SIG-M5 (cell line): ENCODE results near the gene CIROP.

Source experiments
- DNase-seq: peaks from one replicate; lab custom pipeline; 2025; lab: John Stamatoyannopoulos, UW

The CIROP gene, protein sequence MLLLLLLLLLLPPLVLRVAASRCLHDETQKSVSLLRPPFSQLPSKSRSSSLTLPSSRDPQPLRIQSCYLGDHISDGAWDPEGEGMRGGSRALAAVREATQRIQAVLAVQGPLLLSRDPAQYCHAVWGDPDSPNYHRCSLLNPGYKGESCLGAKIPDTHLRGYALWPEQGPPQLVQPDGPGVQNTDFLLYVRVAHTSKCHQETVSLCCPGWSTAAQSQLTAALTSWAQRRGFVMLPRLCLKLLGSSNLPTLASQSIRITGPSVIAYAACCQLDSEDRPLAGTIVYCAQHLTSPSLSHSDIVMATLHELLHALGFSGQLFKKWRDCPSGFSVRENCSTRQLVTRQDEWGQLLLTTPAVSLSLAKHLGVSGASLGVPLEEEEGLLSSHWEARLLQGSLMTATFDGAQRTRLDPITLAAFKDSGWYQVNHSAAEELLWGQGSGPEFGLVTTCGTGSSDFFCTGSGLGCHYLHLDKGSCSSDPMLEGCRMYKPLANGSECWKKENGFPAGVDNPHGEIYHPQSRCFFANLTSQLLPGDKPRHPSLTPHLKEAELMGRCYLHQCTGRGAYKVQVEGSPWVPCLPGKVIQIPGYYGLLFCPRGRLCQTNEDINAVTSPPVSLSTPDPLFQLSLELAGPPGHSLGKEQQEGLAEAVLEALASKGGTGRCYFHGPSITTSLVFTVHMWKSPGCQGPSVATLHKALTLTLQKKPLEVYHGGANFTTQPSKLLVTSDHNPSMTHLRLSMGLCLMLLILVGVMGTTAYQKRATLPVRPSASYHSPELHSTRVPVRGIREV

DNA sequence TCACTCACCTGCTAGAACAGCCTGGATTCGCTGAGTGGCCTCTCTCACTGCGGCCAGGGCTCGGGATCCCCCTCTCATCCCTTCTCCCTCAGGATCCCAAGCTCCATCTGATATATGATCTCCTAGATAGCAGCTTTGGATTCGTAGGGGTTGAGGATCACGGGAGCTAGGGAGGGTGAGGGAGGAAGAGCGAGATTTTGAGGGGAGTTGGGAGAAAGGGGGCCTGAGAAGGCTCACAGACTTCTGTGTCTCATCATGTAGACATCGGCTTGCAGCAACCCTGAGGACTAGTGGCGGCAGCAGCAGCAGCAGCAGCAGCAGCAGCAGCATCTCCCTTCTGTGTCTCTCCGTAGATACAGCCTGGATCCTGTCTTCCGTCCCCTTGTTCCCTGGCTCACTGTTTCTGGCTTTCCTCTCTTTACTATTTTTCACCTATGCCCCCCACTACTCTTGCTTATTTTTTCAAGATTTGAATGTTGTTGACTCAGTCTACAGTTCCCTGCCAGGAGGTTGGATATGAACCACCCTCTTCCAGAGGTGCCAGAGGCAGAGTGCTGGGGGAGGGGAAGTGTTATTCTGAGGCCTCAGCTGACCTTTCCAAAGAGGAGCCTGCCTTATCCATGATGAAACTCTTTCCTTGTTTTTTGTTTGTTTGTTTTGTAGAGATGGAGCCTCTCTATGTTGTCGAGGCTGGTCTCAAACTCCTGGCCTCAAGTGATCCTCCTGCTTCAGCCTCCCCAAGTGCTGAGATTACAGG lies at the start of gene CIROP:
CIROP (minus strand) TSS at position 399 of the 757 bp plus-strand sequence; CDS start at position 330, 69 bp downstream.
- DNase-seq, result no peak

DNA sequence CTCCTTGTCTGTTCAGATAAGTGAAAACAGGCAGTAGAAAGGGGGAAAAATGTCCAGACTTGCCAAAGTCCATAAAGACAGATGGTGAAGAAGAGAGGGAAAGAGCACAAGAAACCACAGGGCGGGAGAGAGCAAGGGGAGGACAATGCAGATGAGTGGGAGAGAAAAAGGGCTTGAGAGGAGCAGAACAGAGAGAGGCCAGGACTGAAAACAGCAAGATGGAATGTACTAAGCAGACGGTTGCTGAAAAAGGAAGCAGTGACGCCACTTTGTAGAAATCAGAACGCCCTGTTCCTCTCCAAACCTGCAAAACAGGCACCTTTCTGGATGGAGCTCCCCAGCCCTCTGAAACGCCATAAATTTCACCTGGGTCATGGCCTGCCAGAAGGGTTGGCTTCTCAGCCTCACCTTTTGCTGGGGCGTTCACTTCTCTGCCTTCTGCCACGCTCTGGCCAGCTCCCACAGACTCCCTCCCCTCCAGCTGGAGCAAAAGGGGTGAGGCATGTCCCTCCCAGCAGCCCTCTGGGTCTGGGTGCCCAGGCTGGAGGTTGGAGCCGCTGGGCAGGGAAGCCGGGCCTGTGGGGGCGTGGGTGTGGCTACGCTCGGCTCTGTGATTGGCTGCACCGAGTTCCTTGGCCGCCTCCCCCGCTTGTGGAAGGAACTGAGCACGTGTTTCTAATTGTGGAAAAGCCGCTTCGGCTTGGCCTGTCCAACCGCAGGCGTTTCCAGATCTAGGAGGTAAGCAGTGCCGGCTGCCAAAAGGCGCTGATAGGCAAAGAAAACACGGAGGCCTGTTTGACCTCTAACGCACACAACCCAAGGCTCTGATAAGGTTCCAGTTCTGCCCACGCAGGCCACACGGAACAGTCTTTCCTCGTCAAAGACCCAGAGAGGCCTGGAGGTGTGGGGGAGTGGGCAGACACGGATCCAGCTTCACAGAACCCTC lies 49.3 kb upstream of the CIROP start:
- no peak for DNase-seq

DNA sequence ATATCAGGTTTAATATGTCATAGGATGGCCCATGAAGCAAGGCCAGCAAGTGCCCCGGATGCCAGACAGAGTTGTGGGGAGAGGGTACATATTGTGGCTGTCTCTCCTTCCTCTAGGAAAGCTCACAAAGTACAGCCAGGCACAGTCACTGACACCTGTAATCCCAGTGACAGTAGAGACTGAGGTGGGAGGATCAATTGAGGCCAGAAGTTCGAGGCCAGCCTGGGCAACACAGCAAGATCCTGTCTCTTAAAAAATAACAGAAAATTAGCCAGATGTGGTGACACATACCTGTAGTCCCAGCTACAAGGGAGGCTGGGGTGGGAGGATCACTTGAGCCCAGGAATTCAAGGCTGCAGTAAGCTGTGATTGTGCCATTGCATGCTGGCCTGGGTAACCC lies 46.6 kb upstream of the CIROP start:
- DNase-seq, result no peak

DNA sequence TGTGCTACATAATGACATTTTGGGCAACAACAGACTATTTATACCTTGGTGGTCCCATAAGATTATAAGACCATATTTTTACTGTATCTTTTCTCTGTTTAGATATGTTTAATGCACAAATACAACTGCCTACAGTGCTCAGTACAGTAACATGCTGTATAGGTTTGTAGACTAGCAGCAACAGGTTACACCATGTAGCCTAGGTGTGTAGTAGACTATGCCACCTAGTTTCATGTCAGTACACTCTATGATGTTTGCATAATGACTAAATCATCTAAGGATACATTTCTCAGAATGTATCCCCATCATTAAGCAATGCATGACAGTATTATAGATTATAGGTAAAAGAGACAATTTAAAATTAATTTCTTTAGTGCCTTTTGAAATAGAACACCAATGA lies 45.0 kb upstream of the CIROP start:
- no peak for DNase-seq

DNA sequence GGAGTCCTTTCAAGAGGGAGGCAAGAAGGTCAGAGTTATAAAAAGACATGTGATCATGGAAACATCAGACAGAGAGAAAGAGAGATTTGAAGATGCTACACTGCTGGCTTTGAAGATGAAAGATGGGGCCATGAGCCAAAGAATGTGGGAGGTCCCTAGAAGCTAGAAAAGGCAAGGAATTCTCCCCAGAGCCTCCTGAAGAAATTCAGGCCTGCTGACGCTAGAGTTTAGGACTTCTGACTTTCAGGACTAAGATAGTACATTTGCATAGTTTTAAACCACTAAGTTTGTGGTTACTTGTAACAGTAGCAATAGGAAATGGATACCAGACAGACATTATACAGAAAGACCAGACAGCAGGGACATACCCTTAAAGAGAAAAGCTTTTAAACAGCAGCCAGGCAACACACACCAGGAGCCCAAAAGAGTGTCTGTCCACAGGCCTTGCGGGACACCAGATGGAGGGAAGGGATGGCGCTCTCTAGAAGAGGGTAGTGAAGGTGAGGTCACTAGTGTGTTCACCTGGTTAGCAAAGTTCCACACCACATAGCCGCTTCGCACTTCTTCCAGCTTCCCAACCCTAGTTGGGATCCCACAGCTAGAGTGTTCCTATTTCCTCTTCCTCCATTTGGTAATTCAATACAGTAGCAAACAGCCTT lies 43.9 kb upstream of the CIROP start:
- no peak for DNase-seq

DNA sequence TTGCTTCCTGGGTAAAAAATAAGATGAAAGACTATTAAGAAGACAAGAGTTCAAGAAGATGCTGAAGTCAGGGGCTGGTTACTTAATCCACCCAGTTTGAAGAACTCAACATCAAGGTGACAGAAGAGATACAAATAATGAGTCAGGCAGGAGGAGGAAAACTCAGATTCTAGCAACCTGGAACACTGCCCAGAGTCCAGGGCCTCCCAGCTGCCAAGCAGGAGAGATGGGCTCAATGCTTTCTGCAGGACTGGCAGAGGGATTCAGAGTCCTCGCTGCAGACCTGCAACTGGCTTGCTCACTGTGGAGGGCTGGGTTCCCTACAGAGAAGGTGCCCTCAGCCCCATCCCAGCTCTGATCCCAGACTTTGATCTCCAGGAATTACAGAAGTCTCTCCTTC lies 42.9 kb upstream of the CIROP start:
- no peak for DNase-seq

DNA sequence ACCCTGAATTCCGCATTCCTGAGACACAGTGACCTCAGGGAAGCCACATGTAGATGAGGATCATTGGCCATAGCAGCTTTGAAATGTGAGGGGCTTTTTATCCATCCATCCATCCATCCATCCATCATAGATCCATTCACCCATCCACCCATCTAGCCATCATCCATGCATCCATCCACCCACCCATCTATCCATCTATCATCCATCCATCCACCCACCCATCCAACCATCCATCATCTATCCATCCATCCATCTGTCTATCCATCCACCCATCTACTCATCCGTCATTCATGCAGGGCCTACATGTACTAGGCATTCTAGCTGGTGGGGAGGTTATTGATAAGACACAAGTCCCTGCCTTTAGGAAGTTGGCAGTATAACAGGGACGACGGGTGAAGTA lies 42.2 kb upstream of the CIROP start:
- no peak for DNase-seq

DNA sequence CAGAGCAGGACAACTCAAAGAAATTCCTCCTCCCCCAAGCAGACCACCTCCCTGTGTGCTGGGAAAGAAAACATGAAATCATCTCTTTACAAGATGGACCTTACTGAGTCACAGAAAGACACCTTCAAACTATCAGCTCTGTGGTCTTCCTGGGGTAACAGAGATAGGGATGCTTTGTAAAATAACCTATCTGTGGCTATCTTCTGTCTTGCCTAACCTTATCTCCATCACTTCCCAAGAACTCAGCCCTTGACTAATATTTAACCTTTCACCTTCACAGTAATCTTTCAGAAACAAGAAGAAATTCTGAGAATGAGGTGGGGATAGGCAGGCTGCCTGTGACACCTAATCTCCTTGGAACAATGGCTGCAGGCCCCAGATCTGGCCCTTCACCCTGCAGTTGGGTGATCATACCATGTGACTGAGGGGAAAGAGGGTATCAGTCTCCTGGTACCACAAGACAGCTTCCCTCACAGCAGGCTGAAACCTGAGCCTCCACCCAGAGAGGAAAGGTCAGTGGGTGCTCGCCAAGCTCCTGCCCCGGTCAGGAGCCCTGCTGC lies 41.6 kb upstream of the CIROP start:
- DNase-seq, result no peak

DNA sequence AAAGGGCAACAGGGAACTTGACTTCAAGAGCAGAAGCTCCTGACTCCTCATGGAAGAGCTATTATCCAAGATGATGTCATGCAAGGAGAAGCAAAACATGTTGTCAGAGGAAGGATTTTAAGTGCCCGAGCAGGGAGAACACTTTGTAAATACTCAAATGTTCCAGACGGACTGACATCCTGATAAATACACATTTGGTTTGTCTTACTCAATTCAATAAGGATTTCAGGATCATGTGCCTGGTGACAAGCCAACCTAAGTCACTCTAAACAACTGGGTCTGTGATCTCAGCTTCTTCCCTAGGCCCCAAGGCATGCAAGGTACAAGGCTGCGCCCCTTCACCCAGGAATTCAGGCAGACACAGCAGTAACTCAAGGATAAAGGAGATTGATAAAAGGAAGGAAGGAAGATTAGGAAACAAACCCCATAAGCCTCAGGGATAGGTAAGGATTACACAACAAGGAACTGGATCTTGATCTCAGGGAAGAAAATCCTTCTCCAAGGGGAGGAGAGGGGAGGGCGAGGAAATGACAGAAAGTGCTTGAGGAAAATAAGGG lies 41.1 kb upstream of the CIROP start:
- DNase-seq, result no peak

DNA sequence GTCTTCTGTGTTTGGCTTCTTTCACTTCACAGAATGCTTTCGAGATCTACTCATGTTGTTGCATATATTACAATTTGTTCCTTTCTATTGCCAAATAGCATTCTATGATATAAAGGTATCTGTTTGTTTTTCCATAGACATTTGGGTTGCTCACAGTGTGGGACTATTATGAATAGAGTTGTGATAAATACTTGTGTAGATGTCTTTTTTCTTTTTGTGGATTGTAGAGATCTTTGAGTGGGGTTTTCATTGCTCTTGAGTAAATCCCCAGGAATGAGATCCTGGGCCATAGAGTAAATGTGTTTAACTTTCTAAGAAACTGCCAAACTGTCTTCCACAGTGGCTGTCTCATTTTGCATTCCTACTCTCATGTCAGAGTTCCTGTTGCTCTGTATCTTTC lies 39.1 kb upstream of the CIROP start:
- DNase-seq, result no peak

DNA sequence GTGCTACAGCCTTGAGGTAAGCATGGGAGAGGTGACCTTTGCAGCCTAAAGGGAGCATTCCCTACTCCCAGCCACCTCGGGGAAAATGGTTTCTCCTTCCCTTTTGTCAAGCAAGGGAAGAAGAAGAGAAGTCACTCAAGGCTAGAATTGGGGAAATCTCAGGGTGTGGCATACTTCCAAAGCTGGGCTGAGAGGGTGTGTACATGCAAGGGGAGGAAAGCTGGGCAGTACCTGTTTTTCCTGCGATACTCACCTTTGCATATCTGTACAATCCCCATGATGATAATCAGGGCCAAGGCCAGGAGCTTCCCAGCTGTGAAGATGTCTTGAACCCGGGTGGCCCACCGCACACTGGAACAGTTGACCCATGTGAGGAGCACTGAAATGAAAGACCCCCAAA lies 38.0 kb upstream of the CIROP start:
- DNase-seq, result no peak

DNA sequence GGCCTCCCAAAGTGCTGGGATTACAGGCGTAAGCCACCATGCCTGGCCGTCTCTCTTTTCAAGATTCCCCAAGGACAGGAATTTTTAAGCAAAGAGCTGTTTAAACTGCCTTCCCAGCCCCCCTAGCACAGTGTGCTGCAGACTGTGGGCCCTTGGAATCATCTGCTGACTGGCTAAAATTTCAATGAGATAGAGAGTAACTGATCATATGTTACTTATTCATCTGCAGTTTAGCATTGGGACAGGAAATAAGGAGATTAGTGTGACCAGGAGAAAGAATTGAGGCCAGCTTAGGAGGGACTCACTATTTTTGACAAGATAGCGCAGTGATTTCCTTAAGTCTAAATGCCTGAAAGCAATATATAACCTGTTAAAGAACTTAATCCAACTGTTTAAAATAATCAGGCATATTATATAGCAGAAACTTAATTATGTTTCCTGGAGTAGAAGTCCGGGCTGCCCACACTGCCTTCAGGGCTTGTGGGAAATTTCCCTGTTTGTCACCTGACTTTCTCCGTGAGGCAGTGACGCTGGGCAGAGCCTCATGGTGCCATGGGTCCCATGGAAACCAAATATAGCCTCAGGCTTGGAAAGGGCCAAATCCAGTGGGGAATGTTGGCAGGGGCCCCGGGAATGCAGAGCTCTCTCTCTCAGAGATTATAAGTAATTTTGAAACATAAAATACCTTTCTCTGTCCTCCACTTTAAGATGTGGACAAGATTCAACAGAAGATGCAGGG lies 37.1 kb upstream of the CIROP start:
- DNase-seq, result no peak

DNA sequence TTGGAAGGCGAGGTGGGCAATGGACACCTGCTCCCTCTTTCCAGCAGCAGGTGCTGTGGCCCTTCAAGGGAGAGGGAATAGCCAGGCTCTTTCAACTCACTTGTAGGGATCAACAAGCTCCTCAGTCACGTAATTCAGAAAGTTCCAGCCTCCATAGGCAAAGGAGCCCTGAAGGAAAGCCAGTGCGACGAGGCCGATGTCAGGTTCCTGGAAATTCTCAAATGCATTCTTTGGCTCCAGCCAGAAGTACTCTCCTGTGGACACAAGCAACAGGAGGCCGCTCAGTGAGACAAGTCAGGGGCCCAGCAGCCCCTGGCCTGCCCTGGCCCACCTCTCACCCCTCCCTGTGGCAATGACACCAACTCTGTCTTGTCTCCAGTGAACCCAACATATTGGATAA lies 35.6 kb upstream of the CIROP start:
- no peak for DNase-seq

DNA sequence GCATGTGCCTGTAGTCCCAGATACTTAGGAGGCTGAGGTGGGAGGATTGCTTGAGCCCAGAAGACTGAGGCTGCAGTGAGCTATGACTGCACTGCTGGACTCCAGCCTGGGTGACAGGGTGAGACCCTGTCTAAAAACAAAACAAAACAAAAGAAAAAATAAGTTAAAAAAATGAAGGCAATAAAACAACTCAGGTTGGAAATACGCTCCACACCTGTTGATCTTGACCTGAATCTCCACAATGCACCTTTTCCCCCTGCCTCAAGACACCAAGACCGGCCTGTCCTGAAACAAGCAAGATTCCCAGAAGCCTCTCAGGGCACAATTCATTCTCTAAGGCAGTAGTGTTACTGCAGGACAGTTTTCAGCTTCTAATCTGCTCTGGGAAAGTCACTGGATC lies 35.1 kb upstream of the CIROP start:
- DNase-seq, result no peak

DNA sequence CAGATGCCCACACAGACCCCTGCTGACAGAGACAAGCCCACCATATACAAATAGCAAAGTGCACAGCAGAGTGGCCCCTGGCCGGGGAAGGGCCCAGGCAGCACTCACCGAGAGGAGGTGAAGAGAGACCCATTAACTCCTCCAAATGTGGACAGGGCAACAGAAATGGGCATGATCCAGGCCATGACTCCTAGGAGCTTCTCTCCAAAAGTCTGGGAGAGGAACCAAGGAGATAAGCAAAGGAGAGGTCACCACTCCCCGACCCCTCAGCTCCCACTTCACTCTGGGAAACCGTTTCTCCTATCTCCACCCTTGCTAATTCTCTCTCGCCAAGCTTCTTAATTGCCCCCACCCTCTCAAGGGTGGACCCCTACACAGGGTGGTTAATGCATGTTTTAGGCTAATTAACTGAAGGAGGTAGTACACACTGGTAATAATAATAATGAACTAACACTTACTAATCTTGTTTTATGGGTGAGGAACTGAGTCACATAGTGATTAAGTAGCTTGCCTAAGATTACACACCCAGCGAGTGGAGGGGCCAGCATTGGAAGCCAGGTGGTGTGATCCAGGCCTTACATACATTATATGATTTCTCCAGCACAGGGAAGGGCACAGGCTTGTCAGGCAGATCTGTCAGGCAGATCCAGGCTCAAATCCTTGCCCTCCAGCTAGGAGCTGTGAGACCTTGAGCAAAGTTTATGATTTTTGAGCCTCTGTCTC lies 33.2 kb upstream of the CIROP start:
- DNase-seq, result no peak

DNA sequence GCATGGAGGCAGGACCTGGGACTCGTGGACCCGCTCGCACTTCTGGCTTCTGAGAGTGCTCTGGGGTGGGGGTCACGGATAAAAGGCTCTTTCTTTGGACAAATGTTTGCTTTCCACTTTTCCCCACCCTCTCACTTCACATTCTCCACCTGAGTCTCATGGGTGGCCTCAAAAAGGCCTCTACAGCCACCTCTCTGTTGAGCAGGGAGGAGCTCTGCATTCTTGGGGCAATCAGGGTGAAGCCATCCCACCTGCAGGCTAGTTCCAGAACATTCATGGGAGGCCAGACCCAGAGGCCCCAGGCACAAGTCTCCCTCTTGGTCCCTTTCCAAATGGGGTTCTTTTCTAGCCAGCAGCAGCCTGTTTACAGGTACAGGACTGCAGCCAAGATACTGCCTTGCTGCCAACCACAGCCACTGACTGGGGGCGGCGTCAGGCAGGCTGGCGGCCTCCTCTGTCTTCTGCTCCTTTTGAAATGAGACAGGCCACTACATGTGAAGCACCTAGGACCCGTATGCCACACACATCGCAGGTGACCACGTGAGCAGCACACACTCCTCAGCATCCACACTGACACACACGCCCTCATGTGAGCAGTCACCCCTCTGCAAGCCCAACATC lies 32.5 kb upstream of the CIROP start:
- no peak for DNase-seq

DNA sequence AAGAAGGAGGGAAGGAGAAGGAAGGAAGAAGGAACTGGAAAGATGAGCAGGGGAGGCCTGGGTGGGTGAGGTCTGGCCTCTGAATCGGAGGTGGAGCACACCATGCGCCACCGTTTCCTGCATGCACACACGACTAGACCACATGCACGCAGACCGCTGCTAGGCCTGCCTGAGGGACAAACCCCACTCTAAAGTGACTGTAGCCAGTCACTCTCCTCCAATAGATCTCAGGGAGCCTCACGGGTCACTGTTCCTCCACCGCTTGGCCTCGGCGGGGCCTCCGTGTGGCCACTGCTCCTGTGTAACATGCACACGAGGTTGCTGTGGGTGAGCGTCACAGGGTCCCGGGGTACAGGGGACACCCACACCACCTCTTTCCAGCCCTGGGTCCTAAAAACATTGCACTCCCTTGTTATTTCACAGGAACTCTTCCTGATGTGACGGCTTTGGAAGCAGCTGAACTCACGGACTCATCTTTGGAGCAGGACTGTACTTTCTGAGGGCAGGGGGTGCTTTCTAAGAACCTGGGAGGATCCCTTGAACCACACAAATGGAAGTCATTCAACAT lies 31.9 kb upstream of the CIROP start:
- DNase-seq, result no peak

DNA sequence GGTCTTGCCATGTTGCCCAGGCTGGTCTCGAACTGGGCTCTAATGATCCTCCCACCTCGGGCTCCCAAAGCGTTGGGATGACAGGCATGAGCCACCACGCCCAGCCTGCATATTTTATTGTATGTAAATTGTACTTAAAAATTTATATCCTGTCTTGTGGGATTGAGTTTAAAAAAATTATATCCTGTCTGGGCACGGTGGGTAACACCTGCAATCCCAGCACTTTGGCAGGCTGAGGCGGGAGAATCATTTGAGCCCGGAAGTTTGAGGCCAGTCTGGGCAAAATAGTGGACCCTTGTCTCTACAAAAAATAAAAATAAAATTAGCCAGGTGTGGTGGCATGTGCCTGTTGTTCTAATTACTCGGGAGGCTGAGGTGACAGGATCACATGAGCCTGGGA lies 28.2 kb upstream of the CIROP start:
- DNase-seq, result no peak
